ENCODE results near the gene LDB1. TPM values are rescaled to one million over a fixed set of nuclear protein-coding genes. Genes with fewer than 3 reads are reported as not detected.
A peak's percentile ranks its signal among the peaks of the same experiment; 100 is the strongest.

The LDB1 gene
- total and polyA plus RNA-seq, 2 of the 13 experiments (the other 11 are each of a cell fraction or from before 2014, with no cell fraction given) = 17.2 to 45.5 TPM

- peak; percentile 95 for TF ChIP-seq PATZ1 (CRISPR knock-in tag; IDR thresholded peaks at IDR 0.05)
- TF ChIP-seq KLF9 (CRISPR knock-in tag; IDR thresholded peaks at IDR 0.05; ENCODE audit: low read depth) = peak; percentile 63; the same call in 1 of the 2 replicates
- TF ChIP-seq TFE3 (CRISPR knock-in tag; IDR thresholded peaks at IDR 0.05) = peak; percentile 15; the same call in 1 of the 2 replicates
- TF ChIP-seq ZNF331 (CRISPR knock-in tag; IDR thresholded peaks at IDR 0.05) = 0 out of 2 replicates have a peak, but pooled peaks have one; percentile 72
- TF ChIP-seq NCOA2 (CRISPR knock-in tag; IDR thresholded peaks at IDR 0.05) = no peak
- TF ChIP-seq KMT2B (CRISPR knock-in tag; IDR thresholded peaks at IDR 0.05) = 0 out of 2 replicates have a peak, but pooled peaks have one; percentile 0
- no peak for TF ChIP-seq BRF2 (CRISPR knock-in tag; IDR thresholded peaks at IDR 0.05)
- 0 out of 2 replicates have a peak, but pooled peaks have one; percentile 56 for TF ChIP-seq ISX (CRISPR knock-in tag; conservative IDR thresholded peaks at IDR 0.05)
- TF ChIP-seq GFI1 (CRISPR knock-in tag; IDR thresholded peaks at IDR 0.05; ENCODE audit: borderline replicate concordance) = no peak
- 0 out of 2 replicates have a peak, but pooled peaks have one; percentile 12 for TF ChIP-seq MIER3 (CRISPR knock-in tag; IDR thresholded peaks at IDR 0.05; ENCODE audit: borderline replicate concordance)
- TF ChIP-seq PLSCR1 (CRISPR knock-in tag; IDR thresholded peaks at IDR 0.05; ENCODE audit: borderline replicate concordance) = peak; percentile 37; the same call in 1 of the 2 replicates
- no peak for TF ChIP-seq SYNCRIP (IDR thresholded peaks at IDR 0.05; ENCODE audit: insufficient read depth, low read depth, low read length)
- no peak for TF ChIP-seq THAP11 (CRISPR knock-in tag; IDR thresholded peaks at IDR 0.05)
- peak; percentile 18 for TF ChIP-seq ZNF790 (CRISPR knock-in tag; IDR thresholded peaks at IDR 0.05; ENCODE audit: borderline replicate concordance)
- TF ChIP-seq DMTF1 (CRISPR knock-in tag; IDR thresholded peaks at IDR 0.05) = 0 out of 2 replicates have a peak, but pooled peaks have one; percentile 36
- TF ChIP-seq NCOA1 (CRISPR knock-in tag; IDR thresholded peaks at IDR 0.05) = no peak
- TF ChIP-seq KMT2A (CRISPR knock-in tag; IDR thresholded peaks at IDR 0.05) = no peak; the same call in 1 of the 2 replicates
- no peak for TF ChIP-seq ZBTB21 (CRISPR knock-in tag; IDR thresholded peaks at IDR 0.05)
- TF ChIP-seq JUN (CRISPR knock-in tag; IDR thresholded peaks at IDR 0.05) = no peak
- no peak for TF ChIP-seq MTF2 (CRISPR knock-in tag; IDR thresholded peaks at IDR 0.05; ENCODE audit: borderline replicate concordance)
- TF ChIP-seq GABPA (IDR thresholded peaks at IDR 0.05; ENCODE audit: low read depth, low read length) = no peak
- TF ChIP-seq GABPA (CRISPR knock-in tag; IDR thresholded peaks at IDR 0.05; ENCODE audit: low read depth) = peak; percentile 27; the same call in 1 of the 2 replicates
These were observed 13.4 kb upstream of the LDB1 start (continued) for GRCh38 chr10:102133373-102134195.
